IMR-90 (cell line): Measurements from ENCODE around the gene OR13J1. TPM values are rescaled to one million over a fixed set of nuclear protein-coding genes. Genes with fewer than 3 reads are reported as not detected.
A peak's percentile ranks its signal among the peaks of the same experiment; 100 is the strongest.

Source experiments
- ATAC-seq: fragments of 200-7000 bp; cut with Tn5 transposase; 2 replicates; pipeline ENCODE4 v1.9.1; 2020; ENCODE audit warnings: low read depth, mild to moderate bottlenecking, moderate library complexity
- BruUV-seq: library from RNA; stranded (reverse); fragments of 400-500 nt; replicated peaks from 2 replicates; lab custom pipeline; 2021; lab: Mats Ljungman, UMichigan
- CTCF ChIA-PET: fragments of 300-600 bp; formaldehyde crosslinking; extraction: SDS; loops from one replicate; lab custom pipeline; 2021; ENCODE audit warnings: antibody characterized with exemption; lab: Yijun Ruan, JAX
- POLR2A ChIA-PET: fragments of 300-600 bp; sonication (Branson Sonifier 250); formaldehyde crosslinking; loops from one replicate; lab custom pipeline; 2022; ENCODE audit warnings: antibody characterized with exemption; ENCODE audit not compliant: unreplicated experiment; lab: Charles Lee
- DNase-seq: peaks from one replicate; pipeline ENCODE4 v3.0.0; 2013
- H2AFZ ChIP-seq: replicated peaks from 2 replicates; pipeline ENCODE3; 2013; ENCODE audit warnings: low read length, mild to moderate bottlenecking; ENCODE audit not compliant: poor library complexity
- H2AK5ac ChIP-seq: 2 replicates; pipeline ENCODE4 v1.6.1; 2013; ENCODE audit warnings: low read depth, low read length, inconsistent platforms
- H2AK9ac ChIP-seq: replicated peaks from 2 replicates; pipeline ENCODE3; 2013; ENCODE audit warnings: mild to moderate bottlenecking, low read depth, low read length, moderate library complexity; ENCODE audit not compliant: poor library complexity
- H2BK120ac ChIP-seq: 2 replicates; pipeline ENCODE4 v1.6.1; 2013; ENCODE audit warnings: low read depth, low read length, inconsistent platforms
- H2BK15ac ChIP-seq: 3 replicates; pipeline ENCODE4 v1.6.1; 2013; ENCODE audit warnings: low read depth, low read length, inconsistent platforms
- H2BK20ac ChIP-seq: 2 replicates; pipeline ENCODE4 v1.6.1; 2013; ENCODE audit warnings: low read depth, mild to moderate bottlenecking, inconsistent platforms, low read length, moderate library complexity
- H2BK5ac ChIP-seq: 2 replicates; pipeline ENCODE4 v1.6.1; 2013; ENCODE audit warnings: mild to moderate bottlenecking, low read depth, low read length, inconsistent platforms; ENCODE audit not compliant: poor library complexity, severe bottlenecking
- H3K14ac ChIP-seq: replicated peaks from 2 replicates; pipeline ENCODE4 v1.6.1; 2013; ENCODE audit warnings: low read depth, low read length, inconsistent platforms
- H3K18ac ChIP-seq: 2 replicates; pipeline ENCODE4 v1.6.1; 2013; ENCODE audit warnings: low read depth, low read length, control low read depth
- H3K23ac ChIP-seq: 2 replicates; pipeline ENCODE4 v1.6.1; 2013; ENCODE audit warnings: low read depth, low read length, inconsistent platforms
- H3K27ac ChIP-seq: 2 replicates; pipeline ENCODE4 v1.5.1; 2013; ENCODE audit warnings: mild to moderate bottlenecking, control low read depth, low read length; ENCODE audit not compliant: insufficient read depth
- H3K27me3 ChIP-seq: 2 replicates; pipeline ENCODE4 v1.6.1; 2013; ENCODE audit warnings: low read length; ENCODE audit not compliant: control insufficient read depth, insufficient read depth
- H3K36me3 ChIP-seq: 2 replicates; pipeline ENCODE4 v1.6.1; 2013; ENCODE audit warnings: low read length, mixed read lengths; ENCODE audit not compliant: control insufficient read depth, insufficient read depth
- H3K4ac ChIP-seq: 2 replicates; pipeline ENCODE4 v1.6.1; 2013; ENCODE audit warnings: low read depth, low read length, inconsistent platforms
- H3K4me1 ChIP-seq: 2 replicates; pipeline ENCODE4 v1.6.1; 2013; ENCODE audit warnings: low read length, mixed read lengths; ENCODE audit not compliant: control insufficient read depth, insufficient read depth
- H3K4me2 ChIP-seq: 2 replicates; pipeline ENCODE4 v1.6.1; 2013; ENCODE audit warnings: low read depth, mild to moderate bottlenecking, control low read depth, low read length, moderate library complexity
- H3K4me3 ChIP-seq: 2 replicates; pipeline ENCODE4 v1.5.1; 2013; ENCODE audit warnings: low read depth, mild to moderate bottlenecking, control low read depth, low read length, moderate library complexity; ENCODE audit not compliant: insufficient read depth
- H3K56ac ChIP-seq: 2 replicates; pipeline ENCODE4 v1.6.1; 2013; ENCODE audit warnings: low read length, inconsistent platforms; ENCODE audit not compliant: insufficient read depth; ENCODE audit errors: extremely low read depth
- H3K79me1 ChIP-seq, 2 experiments: 2 replicates each; pipeline ENCODE4 v1.6.1; 2013; ENCODE audit warnings: low read length in 2 of 2, inconsistent platforms in 1 of 2, low read depth in 1 of 2
- H3K9ac ChIP-seq: 2 replicates; pipeline ENCODE4 v1.6.1; 2013; ENCODE audit warnings: low read depth, low read length, control low read depth
- H3K9me1 ChIP-seq: 2 replicates; pipeline ENCODE4 v1.6.1; 2013; ENCODE audit warnings: low read length, inconsistent platforms; ENCODE audit not compliant: insufficient read depth
- H3K9me3 ChIP-seq: 2 replicates; pipeline ENCODE4 v1.6.1; 2013; ENCODE audit warnings: low read length; ENCODE audit not compliant: control insufficient read depth, insufficient read depth
- H4K20me1 ChIP-seq: 2 replicates; pipeline ENCODE4 v1.6.1; 2013; ENCODE audit warnings: low read length, inconsistent platforms; ENCODE audit not compliant: insufficient read depth
- H4K5ac ChIP-seq: 2 replicates; pipeline ENCODE4 v1.6.1; 2013; ENCODE audit warnings: mild to moderate bottlenecking, low read depth, low read length, control low read depth
- H4K8ac ChIP-seq, 2 experiments: 2 replicates each; pipeline ENCODE4 v1.6.1; 2013; ENCODE audit warnings: low read depth in 2 of 2, low read length in 2 of 2, control low read depth in 1 of 2, inconsistent platforms in 1 of 2
- H4K91ac ChIP-seq: 2 replicates; pipeline ENCODE4 v1.6.1; 2013; ENCODE audit warnings: low read depth, low read length, inconsistent platforms; ENCODE audit not compliant: insufficient read depth
- CEBPB ChIP-seq: IDR thresholded peaks from 2 replicates; pipeline ENCODE4 v1.6.1; 2012; ENCODE audit warnings: low read depth, low read length, improper control_type of control experiment
- WGBS, 2 experiments: methylation state at CpG; one replicate each; pipeline versions ENCODE4 v1.1.5 to v1.1.7; 2013; ENCODE audit warnings: missing lambda C conversion rate in 2 of 2; ENCODE audit not compliant: insufficient read length in 1 of 2; ENCODE audit errors: extremely low coverage in 2 of 2; 5-methylcytosine and 5-hydroxymethylcytosine counted together
- dilution Hi-C: fragments of 300-500 bp; cut with HindIII; formaldehyde crosslinking; loops from one replicate; pipeline ENCODE4 v1.14.3; 2018; ENCODE audit warnings: low sequenced_read_pairs; ENCODE audit not compliant: unreplicated experiment
- in situ Hi-C: fragments of 300-500 bp; cut with MboI; formaldehyde crosslinking; loops from 3 replicates; pipeline ENCODE4 v1.14.3; 2019; ENCODE audit warnings: low sequenced_read_pairs, inconsistent platforms, mixed read lengths
- intact Hi-C: fragments of 100-400 bp; cut with micrococcal nuclease; formaldehyde crosslinking; loops from 2 replicates; pipeline ENCODE4 v1.10.0; 2022
- polyA plus RNA-seq, 3 experiments: library from polyadenylated mRNA; depleted of rRNA; stranded (reverse); fragments of >200 nt; gene quantifications; 2 replicates each; pipeline ENCODE4 v1.2.3, GENCODE V29; 2012; ENCODE audit warnings: low replicate concordance in 1 of 3
- total RNA-seq: library from RNA; depleted of rRNA; stranded (reverse); fragments of >200 nt; gene quantifications from 2 replicates; pipeline ENCODE4 v1.2.3, GENCODE V29; 2012
- TF ChIP-seq, protein P1 (sequence below): fragments of 150-350 bp; IDR thresholded peaks from 2 replicates; pipeline ENCODE4 v1.6.1; 2016; ENCODE audit warnings: low read depth, mild to moderate bottlenecking, low read length, moderate library complexity, borderline replicate concordance

Gene OR13J1
- total and polyA plus RNA-seq, 2 of the 4 experiments (the other 2 are of a cell fraction), result not detected

DNA sequence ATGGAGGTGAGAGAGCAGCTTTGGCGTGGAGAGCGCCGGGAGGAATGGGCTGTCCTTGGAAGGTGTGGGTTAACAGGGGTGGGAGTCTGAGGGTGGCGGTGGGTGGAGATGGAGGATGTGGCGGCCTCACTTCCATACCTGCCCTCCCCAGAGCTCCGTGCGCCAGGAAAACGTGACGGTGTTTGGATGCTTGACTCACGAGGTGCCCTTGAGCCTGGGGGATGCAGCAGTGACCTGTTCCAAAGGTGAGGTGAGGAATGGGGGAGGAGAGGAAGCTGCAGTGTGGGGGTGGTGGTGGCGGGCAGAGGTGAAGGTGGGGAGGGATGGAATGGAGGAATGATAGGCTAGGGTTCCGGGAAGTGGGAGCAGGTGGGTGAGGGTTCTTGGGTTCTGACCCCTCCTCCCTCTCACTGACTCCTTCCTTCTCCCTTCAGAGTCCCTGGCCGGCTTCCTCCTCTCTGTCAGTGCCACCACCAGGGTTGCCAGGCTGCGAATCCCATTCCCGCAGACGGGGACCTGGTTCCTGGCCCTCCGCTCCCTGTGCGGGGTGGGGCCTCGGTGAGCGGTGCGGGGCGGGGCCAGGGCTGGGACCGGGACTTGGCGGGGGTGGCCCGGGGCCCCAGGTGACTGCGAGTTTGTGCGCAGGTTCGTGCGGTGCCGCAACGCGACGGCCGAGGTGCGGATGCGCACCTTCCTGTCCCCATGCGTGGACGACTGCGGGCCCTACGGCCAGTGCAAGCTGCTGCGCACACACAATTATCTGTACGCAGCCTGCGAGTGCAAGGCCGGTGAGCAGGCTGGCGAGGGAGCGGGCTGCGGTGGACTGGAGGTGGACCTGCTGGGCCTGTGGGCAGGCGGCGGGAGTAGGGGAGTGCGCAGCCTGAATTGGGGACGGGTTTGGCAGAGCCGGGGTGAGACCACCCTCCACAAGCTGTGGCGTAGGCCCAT, 24.1 kb downstream of the OR13J1 start:
- Histone ChIP-seq H2AK5ac (peak overlapping the region; percentile 90), H3K4me3 (no peak overlapping the region), H3K79me1 (peaks cover 4 to 6% of the 10 kb centered on the region in 2 experiments; a peak in 1 of 4 replicates), H3K4me1 (peaks cover 20% of the 10 kb centered on the region), H3K14ac (peak overlapping the region; percentile 44), H4K20me1 (peaks cover 9% of the 10 kb centered on the region; the same call in 1 of the 2 replicates), H3K4ac (peak overlapping the region; percentile 53; the same call in 1 of the 2 replicates), H2BK15ac (peak overlapping the region; percentile 86; the same call in 1 of the 3 replicates), H2BK120ac (no peak overlapping the region), H3K27ac (no peak overlapping the region), H2AK9ac (peak overlapping the region; percentile 17), H3K18ac (no peak overlapping the region), H3K4me2 (no peak overlapping the region), H3K9me3 (no peaks in the 10 kb centered on the region), H3K56ac (no peak overlapping the region), H3K23ac (peak overlapping the region; percentile 43; the same call in 1 of the 2 replicates), H2AFZ (no peak overlapping the region), H3K27me3 (no peaks in the 10 kb centered on the region), H3K9me1 (peaks cover 23% of the 10 kb centered on the region), H4K8ac (peak overlapping the region; percentile 12 to 58; a peak in 1 of 4 replicates), H2BK5ac (peak overlapping the region; percentile 32), H3K9ac (no peak overlapping the region), H2BK20ac (peak overlapping the region; percentile 19; the same call in 1 of the 2 replicates), H4K91ac (peak overlapping the region; percentile 11; the same call in 1 of the 2 replicates), H3K36me3 (peaks cover 9% of the 10 kb centered on the region), H4K5ac (no peak overlapping the region)
- TF ChIP-seq, protein P1, sequence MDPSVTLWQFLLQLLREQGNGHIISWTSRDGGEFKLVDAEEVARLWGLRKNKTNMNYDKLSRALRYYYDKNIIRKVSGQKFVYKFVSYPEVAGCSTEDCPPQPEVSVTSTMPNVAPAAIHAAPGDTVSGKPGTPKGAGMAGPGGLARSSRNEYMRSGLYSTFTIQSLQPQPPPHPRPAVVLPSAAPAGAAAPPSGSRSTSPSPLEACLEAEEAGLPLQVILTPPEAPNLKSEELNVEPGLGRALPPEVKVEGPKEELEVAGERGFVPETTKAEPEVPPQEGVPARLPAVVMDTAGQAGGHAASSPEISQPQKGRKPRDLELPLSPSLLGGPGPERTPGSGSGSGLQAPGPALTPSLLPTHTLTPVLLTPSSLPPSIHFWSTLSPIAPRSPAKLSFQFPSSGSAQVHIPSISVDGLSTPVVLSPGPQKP, result no peak
- TF ChIP-seq CEBPB, result no peak
- no TSS peak for BruUV-seq
- 78% methylated on average over 34 of the region's 53 CpGs; no CpG with 5 or more reads in 1 of the 2 experiments for WGBS, 2 experiments
- dilution Hi-C loops (no loop called here), intact Hi-C loops (loop anchor here (2.0 kb wide), 1 partner anchor 17 kb away; the partner anchor contains the start of genes FAM221B and TMEM8B), in situ Hi-C loops (no loop called here)
- DNase-seq, result no peak
- ChIA-PET CTCF (interaction anchor here (2.3 kb wide), 1 partner anchor 36 kb away, joined by 6 read pairs; no protein-coding TSS in a partner anchor), POLR2A (no interaction called here)
- ATAC-seq, result no peak
